HepG2 (cell line): ENCODE data around the gene CPLX1. TPM values are rescaled to one million over a fixed set of nuclear protein-coding genes. Genes with fewer than 3 reads are reported as not detected.

Source experiments
- CENPT ChIP-seq: sonication (generic); formaldehyde crosslinking; IDR thresholded peaks from 2 replicates; pipeline ENCODE4 v1.8.0; 2022; ENCODE audit warnings: low read depth, mild to moderate bottlenecking, moderate library complexity, missing genetic modification reagents
- DR1 ChIP-seq: sonication (generic); formaldehyde crosslinking; IDR thresholded peaks from 2 replicates; pipeline ENCODE4 v1.8.0; 2021; ENCODE audit warnings: mild to moderate bottlenecking, missing genetic modification reagents, inconsistent platforms
- IRF2 ChIP-seq: IDR thresholded peaks from 2 replicates; pipeline ENCODE4 v1.6.1; 2018; ENCODE audit warnings: missing genetic modification reagents, missing compliant biosample characterization
- SALL1 ChIP-seq: sonication (generic); formaldehyde crosslinking; IDR thresholded peaks from 2 replicates; pipeline ENCODE4 v1.8.0; 2022; ENCODE audit warnings: mild to moderate bottlenecking, missing genetic modification reagents
- ZFP37 ChIP-seq: sonication (generic); formaldehyde crosslinking; IDR thresholded peaks from 2 replicates; pipeline ENCODE4 v1.4.0; 2020; ENCODE audit warnings: missing genetic modification reagents, borderline replicate concordance
- ZFX ChIP-seq: sonication (generic); formaldehyde crosslinking; IDR thresholded peaks from 2 replicates; pipeline ENCODE4 v1.4.0; 2020; ENCODE audit warnings: mild to moderate bottlenecking, low read depth, missing genetic modification reagents, moderate library complexity
- ZNF350 ChIP-seq: sonication (generic); formaldehyde crosslinking; IDR thresholded peaks from 2 replicates; pipeline ENCODE4 v1.4.0; 2020; ENCODE audit warnings: mild to moderate bottlenecking, low read depth, missing genetic modification reagents, borderline replicate concordance
- ZNF44 ChIP-seq: sonication (generic); formaldehyde crosslinking; IDR thresholded peaks from 2 replicates; pipeline ENCODE4 v1.5.1; 2020; ENCODE audit warnings: mild to moderate bottlenecking, missing genetic modification reagents
- polyA plus RNA-seq, 8 experiments: library from polyadenylated mRNA; depleted of rRNA in 3 of 8; stranded (reverse) in 7 of 8; unstranded in 1 of 8; fragments of >200 nt; fragmentation: Illumina TruSeq in 4 of 8; extraction: Trizol in 4 of 8; gene quantifications; 2 replicates each; pipeline versions ENCODE4 v1.2.1 to v1.2.3, GENCODE V29; 2011 to 2016; ENCODE audit warnings: low read depth in 4 of 8, missing spikeins in 1 of 8, mixed read lengths in 1 of 8; ENCODE audit not compliant: insufficient read depth in 1 of 8
- total RNA-seq, 5 experiments: library from RNA; depleted of rRNA; stranded (reverse); fragments of >200 nt; fragmentation: Illumina TruSeq; extraction: Trizol; gene quantifications; 2 replicates each; pipeline ENCODE4 v1.2.3, GENCODE V29; 2016; ENCODE audit warnings: low read depth in 1 of 5
- TF ChIP-seq, protein P1 (sequence below): sonication (generic); formaldehyde crosslinking; IDR thresholded peaks from 2 replicates; pipeline ENCODE4 v1.5.0; 2020; ENCODE audit warnings: missing genetic modification reagents
- TF ChIP-seq, protein P2 (sequence below): sonication (generic); formaldehyde crosslinking; IDR thresholded peaks from 2 replicates; pipeline ENCODE4 v1.5.1; 2020; ENCODE audit warnings: mild to moderate bottlenecking, missing genetic modification reagents, moderate library complexity
- TF ChIP-seq, protein P3 (sequence below): sonication (generic); formaldehyde crosslinking; IDR thresholded peaks from 2 replicates; pipeline ENCODE4 v1.4.0; 2020; ENCODE audit warnings: missing genetic modification reagents
- TF ChIP-seq, protein P4 (sequence below): sonication (generic); formaldehyde crosslinking; IDR thresholded peaks from 2 replicates; pipeline ENCODE4 v1.4.0; 2020; ENCODE audit warnings: missing genetic modification reagents
- TF ChIP-seq, protein P5 (sequence below): IDR thresholded peaks from 2 replicates; pipeline ENCODE4 v1.6.1; 2018; ENCODE audit warnings: missing genetic modification reagents, mild to moderate bottlenecking, missing compliant biosample characterization
- TF ChIP-seq, protein P6 (sequence below): sonication (generic); formaldehyde crosslinking; IDR thresholded peaks from 2 replicates; pipeline ENCODE4 v1.5.0; 2020; ENCODE audit warnings: mild to moderate bottlenecking, missing genetic modification reagents, borderline replicate concordance

The CPLX1 gene
- total and polyA plus RNA-seq, 2 of the 13 experiments (the other 11 are each of a cell fraction or from before 2014, with no cell fraction given): 0.18 TPM

DNA sequence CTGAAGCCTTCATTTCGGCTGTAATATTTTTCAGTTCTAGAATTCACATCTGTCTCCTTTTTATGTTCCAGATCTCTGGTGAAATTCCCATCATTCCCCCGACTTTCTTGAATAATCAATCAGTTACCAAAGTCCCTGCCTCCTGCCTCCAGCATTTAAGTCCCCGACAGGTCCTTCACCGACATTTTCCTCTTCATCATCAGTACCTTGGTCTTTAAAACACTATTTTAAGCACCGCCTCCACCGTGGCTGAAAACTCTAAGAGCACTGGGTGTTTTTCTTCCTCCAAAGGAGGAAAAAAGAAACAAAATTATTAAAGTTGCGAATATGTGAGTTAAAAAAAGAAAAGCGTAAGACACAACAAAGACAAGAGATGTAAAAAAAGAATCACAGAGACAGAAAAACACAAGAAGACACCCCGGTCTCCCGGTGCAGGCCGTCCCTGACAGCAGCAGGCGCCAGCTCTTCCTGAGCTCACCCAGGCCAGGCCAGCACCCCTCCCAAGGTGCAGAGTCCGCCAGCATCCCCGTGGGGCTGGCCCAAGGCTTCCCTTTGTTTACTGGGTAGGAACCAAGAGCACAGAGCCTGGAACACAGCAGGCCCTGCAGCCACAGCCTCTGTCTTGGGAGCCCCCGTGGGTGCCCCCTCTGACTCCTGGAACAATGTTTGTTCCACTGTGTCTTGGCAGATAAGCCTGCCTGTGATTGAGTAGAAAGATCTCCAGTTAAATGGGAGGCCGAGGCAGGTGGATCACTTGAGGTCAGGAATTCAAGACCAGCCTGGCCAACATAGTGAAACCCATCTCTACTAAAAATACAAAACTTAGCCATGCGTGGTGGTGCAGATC, 49.3 kb upstream of the CPLX1 start (continued):
- TF ChIP-seq, protein P1, sequence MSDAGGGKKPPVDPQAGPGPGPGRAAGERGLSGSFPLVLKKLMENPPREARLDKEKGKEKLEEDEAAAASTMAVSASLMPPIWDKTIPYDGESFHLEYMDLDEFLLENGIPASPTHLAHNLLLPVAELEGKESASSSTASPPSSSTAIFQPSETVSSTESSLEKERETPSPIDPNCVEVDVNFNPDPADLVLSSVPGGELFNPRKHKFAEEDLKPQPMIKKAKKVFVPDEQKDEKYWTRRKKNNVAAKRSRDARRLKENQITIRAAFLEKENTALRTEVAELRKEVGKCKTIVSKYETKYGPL (CRISPR knock-in tag): no peak
- TF ChIP-seq IRF2 (CRISPR knock-in tag) (0 out of 2 replicates have a peak, but pooled peaks have one; percentile 34), SALL1 (CRISPR knock-in tag) (peak; percentile 49), ZNF350 (CRISPR knock-in tag) (peak; percentile 17; the same call in 1 of the 2 replicates), DR1 (0 out of 2 replicates have a peak, but pooled peaks have one; percentile 18), ZNF44 (CRISPR knock-in tag) (no peak), ZFP37 (CRISPR knock-in tag) (peak; percentile 29; the same call in 1 of the 2 replicates), CENPT (no peak), ZFX (peak; percentile 72)
- TF ChIP-seq, protein P2, sequence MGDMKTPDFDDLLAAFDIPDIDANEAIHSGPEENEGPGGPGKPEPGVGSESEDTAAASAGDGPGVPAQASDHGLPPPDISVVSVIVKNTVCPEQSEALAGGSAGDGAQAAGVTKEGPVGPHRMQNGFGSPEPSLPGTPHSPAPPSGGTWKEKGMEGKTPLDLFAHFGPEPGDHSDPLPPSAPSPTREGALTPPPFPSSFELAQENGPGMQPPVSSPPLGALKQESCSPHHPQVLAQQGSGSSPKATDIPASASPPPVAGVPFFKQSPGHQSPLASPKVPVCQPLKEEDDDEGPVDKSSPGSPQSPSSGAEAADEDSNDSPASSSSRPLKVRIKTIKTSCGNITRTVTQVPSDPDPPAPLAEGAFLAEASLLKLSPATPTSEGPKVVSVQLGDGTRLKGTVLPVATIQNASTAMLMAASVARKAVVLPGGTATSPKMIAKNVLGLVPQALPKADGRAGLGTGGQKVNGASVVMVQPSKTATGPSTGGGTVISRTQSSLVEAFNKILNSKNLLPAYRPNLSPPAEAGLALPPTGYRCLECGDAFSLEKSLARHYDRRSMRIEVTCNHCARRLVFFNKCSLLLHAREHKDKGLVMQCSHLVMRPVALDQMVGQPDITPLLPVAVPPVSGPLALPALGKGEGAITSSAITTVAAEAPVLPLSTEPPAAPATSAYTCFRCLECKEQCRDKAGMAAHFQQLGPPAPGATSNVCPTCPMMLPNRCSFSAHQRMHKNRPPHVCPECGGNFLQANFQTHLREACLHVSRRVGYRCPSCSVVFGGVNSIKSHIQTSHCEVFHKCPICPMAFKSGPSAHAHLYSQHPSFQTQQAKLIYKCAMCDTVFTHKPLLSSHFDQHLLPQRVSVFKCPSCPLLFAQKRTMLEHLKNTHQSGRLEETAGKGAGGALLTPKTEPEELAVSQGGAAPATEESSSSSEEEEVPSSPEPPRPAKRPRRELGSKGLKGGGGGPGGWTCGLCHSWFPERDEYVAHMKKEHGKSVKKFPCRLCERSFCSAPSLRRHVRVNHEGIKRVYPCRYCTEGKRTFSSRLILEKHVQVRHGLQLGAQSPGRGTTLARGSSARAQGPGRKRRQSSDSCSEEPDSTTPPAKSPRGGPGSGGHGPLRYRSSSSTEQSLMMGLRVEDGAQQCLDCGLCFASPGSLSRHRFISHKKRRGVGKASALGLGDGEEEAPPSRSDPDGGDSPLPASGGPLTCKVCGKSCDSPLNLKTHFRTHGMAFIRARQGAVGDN (CRISPR knock-in tag): peak; percentile 78
- TF ChIP-seq, protein P3, sequence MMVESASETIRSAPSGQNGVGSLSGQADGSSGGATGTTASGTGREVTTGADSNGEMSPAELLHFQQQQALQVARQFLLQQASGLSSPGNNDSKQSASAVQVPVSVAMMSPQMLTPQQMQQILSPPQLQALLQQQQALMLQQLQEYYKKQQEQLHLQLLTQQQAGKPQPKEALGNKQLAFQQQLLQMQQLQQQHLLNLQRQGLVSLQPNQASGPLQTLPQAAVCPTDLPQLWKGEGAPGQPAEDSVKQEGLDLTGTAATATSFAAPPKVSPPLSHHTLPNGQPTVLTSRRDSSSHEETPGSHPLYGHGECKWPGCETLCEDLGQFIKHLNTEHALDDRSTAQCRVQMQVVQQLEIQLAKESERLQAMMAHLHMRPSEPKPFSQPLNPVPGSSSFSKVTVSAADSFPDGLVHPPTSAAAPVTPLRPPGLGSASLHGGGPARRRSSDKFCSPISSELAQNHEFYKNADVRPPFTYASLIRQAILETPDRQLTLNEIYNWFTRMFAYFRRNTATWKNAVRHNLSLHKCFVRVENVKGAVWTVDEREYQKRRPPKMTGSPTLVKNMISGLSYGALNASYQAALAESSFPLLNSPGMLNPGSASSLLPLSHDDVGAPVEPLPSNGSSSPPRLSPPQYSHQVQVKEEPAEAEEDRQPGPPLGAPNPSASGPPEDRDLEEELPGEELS (CRISPR knock-in tag): peak; percentile 62
- TF ChIP-seq, protein P4, sequence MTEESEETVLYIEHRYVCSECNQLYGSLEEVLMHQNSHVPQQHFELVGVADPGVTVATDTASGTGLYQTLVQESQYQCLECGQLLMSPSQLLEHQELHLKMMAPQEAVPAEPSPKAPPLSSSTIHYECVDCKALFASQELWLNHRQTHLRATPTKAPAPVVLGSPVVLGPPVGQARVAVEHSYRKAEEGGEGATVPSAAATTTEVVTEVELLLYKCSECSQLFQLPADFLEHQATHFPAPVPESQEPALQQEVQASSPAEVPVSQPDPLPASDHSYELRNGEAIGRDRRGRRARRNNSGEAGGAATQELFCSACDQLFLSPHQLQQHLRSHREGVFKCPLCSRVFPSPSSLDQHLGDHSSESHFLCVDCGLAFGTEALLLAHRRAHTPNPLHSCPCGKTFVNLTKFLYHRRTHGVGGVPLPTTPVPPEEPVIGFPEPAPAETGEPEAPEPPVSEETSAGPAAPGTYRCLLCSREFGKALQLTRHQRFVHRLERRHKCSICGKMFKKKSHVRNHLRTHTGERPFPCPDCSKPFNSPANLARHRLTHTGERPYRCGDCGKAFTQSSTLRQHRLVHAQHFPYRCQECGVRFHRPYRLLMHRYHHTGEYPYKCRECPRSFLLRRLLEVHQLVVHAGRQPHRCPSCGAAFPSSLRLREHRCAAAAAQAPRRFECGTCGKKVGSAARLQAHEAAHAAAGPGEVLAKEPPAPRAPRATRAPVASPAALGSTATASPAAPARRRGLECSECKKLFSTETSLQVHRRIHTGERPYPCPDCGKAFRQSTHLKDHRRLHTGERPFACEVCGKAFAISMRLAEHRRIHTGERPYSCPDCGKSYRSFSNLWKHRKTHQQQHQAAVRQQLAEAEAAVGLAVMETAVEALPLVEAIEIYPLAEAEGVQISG (CRISPR knock-in tag): peak; percentile 45
- TF ChIP-seq, protein P5, sequence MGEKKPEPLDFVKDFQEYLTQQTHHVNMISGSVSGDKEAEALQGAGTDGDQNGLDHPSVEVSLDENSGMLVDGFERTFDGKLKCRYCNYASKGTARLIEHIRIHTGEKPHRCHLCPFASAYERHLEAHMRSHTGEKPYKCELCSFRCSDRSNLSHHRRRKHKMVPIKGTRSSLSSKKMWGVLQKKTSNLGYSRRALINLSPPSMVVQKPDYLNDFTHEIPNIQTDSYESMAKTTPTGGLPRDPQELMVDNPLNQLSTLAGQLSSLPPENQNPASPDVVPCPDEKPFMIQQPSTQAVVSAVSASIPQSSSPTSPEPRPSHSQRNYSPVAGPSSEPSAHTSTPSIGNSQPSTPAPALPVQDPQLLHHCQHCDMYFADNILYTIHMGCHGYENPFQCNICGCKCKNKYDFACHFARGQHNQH (CRISPR knock-in tag): 0 out of 2 replicates have a peak, but pooled peaks have one; percentile 21
- TF ChIP-seq, protein P6, sequence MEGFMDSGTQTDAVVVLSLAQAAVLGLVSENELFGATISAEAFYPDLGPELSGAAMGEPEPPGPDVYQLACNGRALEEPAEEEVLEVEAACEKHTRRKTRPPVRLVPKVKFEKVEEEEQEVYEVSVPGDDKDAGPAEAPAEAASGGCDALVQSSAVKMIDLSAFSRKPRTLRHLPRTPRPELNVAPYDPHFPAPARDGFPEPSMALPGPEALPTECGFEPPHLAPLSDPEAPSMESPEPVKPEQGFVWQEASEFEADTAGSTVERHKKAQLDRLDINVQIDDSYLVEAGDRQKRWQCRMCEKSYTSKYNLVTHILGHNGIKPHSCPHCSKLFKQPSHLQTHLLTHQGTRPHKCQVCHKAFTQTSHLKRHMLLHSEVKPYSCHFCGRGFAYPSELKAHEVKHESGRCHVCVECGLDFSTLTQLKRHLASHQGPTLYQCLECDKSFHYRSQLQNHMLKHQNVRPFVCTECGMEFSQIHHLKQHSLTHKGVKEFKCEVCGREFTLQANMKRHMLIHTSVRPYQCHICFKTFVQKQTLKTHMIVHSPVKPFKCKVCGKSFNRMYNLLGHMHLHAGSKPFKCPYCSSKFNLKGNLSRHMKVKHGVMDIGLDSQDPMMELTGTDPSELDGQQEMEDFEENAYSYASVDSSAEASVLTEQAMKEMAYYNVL: no peak
